GM19193 (cell line): ENCODE data around the gene C7.

Source experiments
- POLR2A ChIP-seq: IDR thresholded peaks from 4 replicates; pipeline ENCODE4 v1.6.1; 2011; ENCODE audit not compliant: insufficient read depth, insufficient read length; ENCODE audit errors: extremely low read depth

Gene C7

DNA sequence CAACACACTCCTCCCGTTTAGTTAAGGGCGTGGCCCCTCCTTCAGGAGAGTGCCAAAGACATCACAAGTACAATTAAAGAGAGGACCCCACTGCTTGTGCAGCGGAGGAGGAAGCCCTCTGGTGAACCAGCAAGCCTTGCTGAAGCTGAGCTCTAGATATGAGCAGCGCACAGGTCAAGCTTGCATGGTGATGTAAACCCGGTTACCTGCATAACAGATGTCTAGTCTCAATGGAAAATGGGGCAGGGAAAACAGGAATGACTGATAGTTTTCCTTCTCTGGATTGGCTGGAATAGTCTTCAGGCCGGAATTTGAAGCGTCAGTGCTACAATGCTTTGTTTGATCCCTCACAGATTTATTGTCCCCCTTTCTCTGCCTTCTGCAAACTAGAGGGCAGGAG lies 95.6 kb downstream of the C7 start:
- no peak for TF ChIP-seq POLR2A

DNA sequence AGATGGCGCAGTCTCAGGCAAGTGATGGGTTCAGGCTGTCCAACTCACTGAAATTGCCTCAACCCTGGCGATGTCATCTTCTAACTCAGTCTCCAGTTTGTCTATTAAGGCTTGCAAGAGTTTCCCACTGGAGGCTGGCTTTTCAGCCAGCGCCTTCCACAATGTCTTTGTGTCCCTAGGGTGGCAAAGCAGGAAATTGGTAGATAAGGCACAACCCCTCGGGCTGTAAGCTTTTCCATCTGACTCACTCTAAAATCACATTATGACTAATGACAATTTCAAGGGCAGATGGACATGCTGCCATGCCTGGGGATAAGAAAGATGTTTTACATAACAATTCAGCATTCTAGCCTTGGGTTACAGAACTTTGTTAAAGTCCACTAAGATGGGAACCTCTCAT lies 99.9 kb downstream of the C7 start:
- no peak for TF ChIP-seq POLR2A

DNA sequence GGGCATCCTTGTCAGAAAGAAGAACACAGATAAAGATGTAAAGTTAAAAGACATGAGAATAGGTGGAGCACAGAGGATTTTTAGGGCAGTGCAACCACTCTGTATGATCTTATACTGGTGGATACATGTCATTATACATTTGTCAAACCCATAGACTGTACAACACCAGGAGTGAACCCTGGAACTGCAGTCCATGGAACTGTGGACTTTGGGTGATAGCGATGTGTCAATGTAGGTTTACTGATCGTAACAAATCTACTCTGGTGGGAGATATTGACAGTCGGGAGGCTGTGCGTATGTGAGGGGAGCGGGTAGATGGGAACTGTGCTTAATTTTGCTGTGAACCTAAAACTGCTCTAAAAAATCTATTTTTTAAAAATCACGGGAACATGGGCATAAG lies 101.3 kb downstream of the C7 start:
- no peak for TF ChIP-seq POLR2A

DNA sequence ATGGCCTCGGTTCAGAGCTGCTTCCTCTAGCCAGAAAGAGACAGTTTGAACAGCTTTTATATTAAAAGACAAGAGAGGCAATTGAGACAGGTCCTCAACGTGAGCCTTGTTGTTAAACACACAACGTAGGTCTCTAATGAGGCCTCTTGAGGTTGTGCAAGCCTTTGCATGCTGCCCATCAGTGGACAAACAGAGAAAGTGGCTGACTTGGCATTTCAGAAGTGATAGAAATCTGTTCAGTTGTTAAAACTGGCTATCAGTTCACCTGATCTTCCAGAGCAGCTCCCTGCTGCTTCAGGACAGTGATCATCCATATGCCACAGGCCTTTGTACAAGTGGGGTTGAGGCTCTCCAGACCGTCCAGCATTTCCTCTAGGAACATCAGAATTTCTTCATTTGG lies 103.0 kb downstream of the C7 start:
- no peak for TF ChIP-seq POLR2A
